ENCODE results near the gene KIFAP3.
A peak's percentile ranks its signal among the peaks of the same experiment; 100 is the strongest.

The KIFAP3 gene

GRCh38 chr1:169890761-169891538 is 183.5 kb downstream of the KIFAP3 start:
- Histone ChIP-seq H3K27ac (ENCODE audit: poor library complexity, severe bottlenecking) (peak overlapping the region; percentile 41), H3K27me3 (ENCODE audit: insufficient read depth, poor library complexity, severe bottlenecking) (no peaks in the 10 kb centered on the region), H3K4me1 (ENCODE audit: insufficient read depth, poor library complexity, severe bottlenecking) (peaks cover 20% of the 10 kb centered on the region), H3K4me3 (ENCODE audit: severe bottlenecking) (peak overlapping the region; percentile 2), H3K9me3 (ENCODE audit: severe bottlenecking) (no peaks in the 10 kb centered on the region), H3K36me3 (ENCODE audit: low read depth) (peaks cover 28% of the 10 kb centered on the region)
- no peak for TF ChIP-seq CTCF (IDR thresholded peaks at IDR 0.05; ENCODE audit: poor library complexity, severe bottlenecking)
- ATAC-seq (ENCODE audit: low read depth) = no peak
- DNase-seq (ENCODE audit: low spot score) = no peak

DNA sequence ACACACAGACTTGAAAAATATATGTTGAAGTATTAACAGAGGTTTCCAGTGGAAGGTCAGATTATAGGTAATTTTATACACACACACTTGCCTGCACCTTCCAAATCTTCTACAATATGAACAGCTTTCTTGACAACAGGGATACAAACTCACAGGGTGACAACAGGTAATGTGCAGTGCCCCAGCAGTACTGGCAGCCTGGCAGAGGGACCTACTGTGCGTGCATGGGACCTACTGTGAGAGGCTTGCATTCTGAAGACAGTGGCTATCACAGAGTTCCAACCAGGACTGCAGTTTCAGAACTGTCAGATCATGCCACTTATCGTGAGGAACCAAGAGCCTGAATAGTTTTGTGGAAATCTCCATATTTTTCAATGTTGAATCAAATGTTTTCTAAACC is 184.6 kb downstream of the KIFAP3 start:
- no peak for DNase-seq (ENCODE audit: low spot score)
- no peaks in the 10 kb centered on the region for H3K9me3 ChIP-seq (ENCODE audit: severe bottlenecking)
- no peak for TF ChIP-seq CTCF (IDR thresholded peaks at IDR 0.05; ENCODE audit: poor library complexity, severe bottlenecking)
- no peak overlapping the region for H3K27ac ChIP-seq (ENCODE audit: poor library complexity, severe bottlenecking)
- no peak overlapping the region for H3K4me3 ChIP-seq (ENCODE audit: severe bottlenecking)
- H3K4me1 ChIP-seq (ENCODE audit: insufficient read depth, poor library complexity, severe bottlenecking) = peaks cover 20% of the 10 kb centered on the region
- no peak for ATAC-seq (ENCODE audit: low read depth)
- H3K27me3 ChIP-seq (ENCODE audit: insufficient read depth, poor library complexity, severe bottlenecking) = no peaks in the 10 kb centered on the region
- H3K36me3 ChIP-seq (ENCODE audit: low read depth) = peaks cover 35% of the 10 kb centered on the region

GRCh38 chr1:169886931-169887330 is 187.6 kb downstream of the KIFAP3 start:
- no peak overlapping the region for H3K4me3 ChIP-seq (ENCODE audit: severe bottlenecking)

GRCh38 chr1:169886422-169886821 is 188.1 kb downstream of the KIFAP3 start:
- TF ChIP-seq CTCF (IDR thresholded peaks at IDR 0.05; ENCODE audit: poor library complexity, severe bottlenecking) = no peak
- H3K36me3 ChIP-seq (ENCODE audit: low read depth) = peaks cover 44% of the 10 kb centered on the region
- peaks cover 7% of the 10 kb centered on the region for H3K4me1 ChIP-seq (ENCODE audit: insufficient read depth, poor library complexity, severe bottlenecking)
- H3K4me3 ChIP-seq (ENCODE audit: severe bottlenecking) = no peak overlapping the region
- H3K27me3 ChIP-seq (ENCODE audit: insufficient read depth, poor library complexity, severe bottlenecking) = no peaks in the 10 kb centered on the region
- DNase-seq (ENCODE audit: low spot score) (no peak), ATAC-seq (ENCODE audit: low read depth) (no peak)
- H3K9me3 ChIP-seq (ENCODE audit: severe bottlenecking) = no peaks in the 10 kb centered on the region
- no peak overlapping the region for H3K27ac ChIP-seq (ENCODE audit: poor library complexity, severe bottlenecking)

More at GRCh38 chr1:169886931-169887330, 187.6 kb downstream of the KIFAP3 start:
- Histone ChIP-seq H3K27ac (ENCODE audit: poor library complexity, severe bottlenecking) (no peak overlapping the region), H3K9me3 (ENCODE audit: severe bottlenecking) (no peaks in the 10 kb centered on the region), H3K4me1 (ENCODE audit: insufficient read depth, poor library complexity, severe bottlenecking) (peaks cover 12% of the 10 kb centered on the region), H3K36me3 (ENCODE audit: low read depth) (peaks cover 44% of the 10 kb centered on the region), H3K27me3 (ENCODE audit: insufficient read depth, poor library complexity, severe bottlenecking) (no peaks in the 10 kb centered on the region)
- ATAC-seq (ENCODE audit: low read depth) (no peak), DNase-seq (ENCODE audit: low spot score) (no peak)
- TF ChIP-seq CTCF (IDR thresholded peaks at IDR 0.05; ENCODE audit: poor library complexity, severe bottlenecking) = no peak

DNA sequence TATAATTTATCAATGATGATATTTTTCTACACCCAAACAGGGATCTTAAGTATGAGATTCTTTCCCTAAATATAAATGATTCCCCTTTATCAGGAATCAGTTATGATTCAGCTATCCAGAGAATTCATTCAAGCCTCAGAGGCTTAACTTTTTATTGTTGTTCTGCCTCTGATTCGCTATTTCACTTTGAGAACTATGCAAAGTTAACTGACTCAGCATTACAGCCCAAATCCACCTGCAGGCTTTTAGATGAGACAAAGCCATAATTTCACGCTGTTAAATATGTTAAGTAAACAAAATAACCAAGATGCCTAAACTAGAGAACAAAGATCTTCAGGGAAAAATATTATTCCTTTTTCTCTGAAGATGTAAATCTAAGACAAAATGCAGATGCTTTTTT is 189.3 kb downstream of the KIFAP3 start:
- Histone ChIP-seq H3K27me3 (ENCODE audit: insufficient read depth, poor library complexity, severe bottlenecking) (no peaks in the 10 kb centered on the region), H3K4me1 (ENCODE audit: insufficient read depth, poor library complexity, severe bottlenecking) (no peaks in the 10 kb centered on the region), H3K9me3 (ENCODE audit: severe bottlenecking) (no peaks in the 10 kb centered on the region), H3K36me3 (ENCODE audit: low read depth) (peaks cover 44% of the 10 kb centered on the region), H3K27ac (ENCODE audit: poor library complexity, severe bottlenecking) (no peak overlapping the region), H3K4me3 (ENCODE audit: severe bottlenecking) (no peak overlapping the region)
- no peak for TF ChIP-seq CTCF (IDR thresholded peaks at IDR 0.05; ENCODE audit: poor library complexity, severe bottlenecking)
- ATAC-seq (ENCODE audit: low read depth) (no peak), DNase-seq (ENCODE audit: low spot score) (no peak)
